Pulmonary artery endothelial cell (primary cell): Measurements from ENCODE around the gene ARSJ. TPM values are rescaled to one million over a fixed set of nuclear protein-coding genes. Genes with fewer than 3 reads are reported as not detected.

ENCODE experiments used
- DNase-seq: peaks from one replicate; pipeline ENCODE4 v3.0.0-alpha.2; 2011; ENCODE audit warnings: low read depth, low spot score
- total RNA-seq: library from RNA; depleted of rRNA; stranded (reverse); fragments of >200 nt; gene quantifications from 2 replicates; pipeline ENCODE4 v1.2.3, GENCODE V29; 2014

Gene ARSJ
- total RNA-seq, 1 donor from 2014 or later = 77.4 TPM

DNA sequence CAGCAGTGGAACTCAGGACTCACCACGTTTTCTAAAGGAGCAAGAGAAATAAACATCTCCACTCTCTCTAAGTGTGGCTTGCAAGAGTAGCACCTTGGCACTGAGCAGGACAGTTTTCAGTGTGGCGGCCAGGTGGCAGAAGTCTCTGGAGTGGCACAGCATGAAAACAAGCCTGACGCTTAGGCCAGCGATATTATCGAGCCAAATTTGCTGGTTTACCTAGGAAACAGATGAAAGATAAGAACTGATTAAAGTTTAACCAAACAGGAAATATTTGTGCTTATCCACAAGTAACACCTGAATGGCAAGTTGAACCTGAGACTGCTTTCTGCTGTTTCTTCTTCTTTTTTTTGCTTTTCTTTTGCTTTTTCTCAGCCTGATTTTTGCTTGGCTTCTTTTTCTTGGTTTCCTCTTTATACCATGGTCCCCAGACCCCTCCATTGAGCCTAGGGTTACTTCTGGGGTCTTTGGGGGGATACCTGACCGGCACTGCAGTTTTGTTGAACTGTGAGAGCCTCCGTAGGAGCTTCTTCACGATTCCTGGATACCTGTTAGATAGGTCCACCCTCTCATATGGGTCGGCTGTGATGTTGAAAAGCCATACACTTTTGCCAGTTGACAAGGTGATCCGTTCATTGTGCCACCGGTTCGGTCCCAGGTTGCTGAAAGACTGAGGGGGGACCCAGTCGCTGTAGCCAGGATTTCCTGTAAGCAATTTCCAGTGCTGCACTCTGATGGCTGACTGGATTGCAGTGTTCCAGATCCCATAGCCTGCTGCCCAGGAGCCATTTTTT is 77.3 kb downstream of the ARSJ start:
- no peak for DNase-seq

DNA sequence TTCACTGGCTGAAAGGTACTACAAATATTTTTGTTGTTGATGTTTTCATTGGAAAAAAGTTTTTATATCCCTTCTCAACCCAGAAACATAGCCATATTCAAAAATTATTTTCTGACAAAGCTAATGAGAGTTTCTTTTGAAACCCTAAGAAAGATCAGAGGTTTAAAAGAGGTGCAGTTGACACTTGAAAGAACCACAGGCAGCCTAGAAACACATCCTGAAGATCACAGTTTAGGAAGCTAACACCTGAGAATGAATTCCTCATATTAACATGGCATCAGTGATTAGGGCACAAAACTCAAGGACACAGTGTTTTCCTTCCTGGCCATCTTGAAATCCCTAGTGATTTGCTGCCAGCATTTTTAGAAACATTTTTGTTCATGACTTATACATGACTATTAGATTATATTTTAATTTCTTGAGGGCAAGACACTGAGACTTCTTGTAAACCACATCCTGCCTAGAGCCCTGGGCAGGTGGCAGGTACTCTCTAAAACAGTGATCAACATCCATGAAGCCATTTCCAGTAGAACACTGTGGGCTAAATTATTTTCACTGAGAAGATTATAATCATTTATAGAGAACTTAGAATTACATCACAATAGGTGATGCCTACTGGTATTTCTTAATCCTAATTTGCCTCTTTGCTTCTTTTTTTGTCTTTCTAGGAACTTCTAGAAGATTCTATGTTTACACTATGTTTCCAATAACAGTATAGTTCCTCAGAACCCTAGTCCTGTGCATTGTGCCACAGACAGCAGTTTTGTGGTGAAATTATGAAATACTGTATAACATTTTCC is 80.0 kb downstream of the ARSJ start:
- no peak for DNase-seq

DNA sequence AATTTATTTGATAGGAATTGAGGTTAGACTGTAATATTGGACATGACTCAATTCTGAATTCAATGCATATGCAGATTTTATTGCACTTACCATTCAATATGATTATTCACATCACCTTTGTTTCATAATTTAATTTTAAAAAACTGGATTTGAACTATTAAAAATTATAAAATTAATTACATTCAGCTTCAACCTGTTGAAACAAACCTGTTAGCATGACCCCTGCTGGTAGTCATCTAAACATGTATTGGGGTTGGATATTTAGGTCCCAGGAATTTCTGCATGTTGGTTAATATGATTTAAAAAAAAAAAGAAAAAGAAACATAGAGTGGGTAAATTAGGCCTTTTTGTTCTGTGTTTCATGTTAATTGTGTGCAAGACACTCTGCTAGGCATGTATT is 85.9 kb downstream of the ARSJ start:
- no peak for DNase-seq

DNA sequence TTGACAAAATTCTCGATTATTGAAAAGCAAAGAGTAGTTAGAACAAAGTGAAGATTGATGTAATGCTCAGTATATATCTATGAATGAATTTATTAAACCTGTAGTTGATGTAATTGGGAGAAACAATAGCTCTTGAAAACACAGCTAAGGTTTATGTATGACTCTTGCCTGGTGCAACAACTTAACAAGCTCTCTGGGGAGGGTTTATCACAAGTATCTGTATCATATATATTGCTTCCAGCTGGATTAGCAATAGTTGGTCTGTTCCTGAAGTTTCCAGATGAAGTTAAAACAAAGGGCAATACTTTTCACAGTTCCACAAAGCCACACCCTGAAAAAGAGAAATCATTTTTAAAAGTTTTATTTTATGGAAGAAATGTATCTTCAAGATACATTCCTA is 91.4 kb downstream of the ARSJ start:
- DNase-seq = no peak

DNA sequence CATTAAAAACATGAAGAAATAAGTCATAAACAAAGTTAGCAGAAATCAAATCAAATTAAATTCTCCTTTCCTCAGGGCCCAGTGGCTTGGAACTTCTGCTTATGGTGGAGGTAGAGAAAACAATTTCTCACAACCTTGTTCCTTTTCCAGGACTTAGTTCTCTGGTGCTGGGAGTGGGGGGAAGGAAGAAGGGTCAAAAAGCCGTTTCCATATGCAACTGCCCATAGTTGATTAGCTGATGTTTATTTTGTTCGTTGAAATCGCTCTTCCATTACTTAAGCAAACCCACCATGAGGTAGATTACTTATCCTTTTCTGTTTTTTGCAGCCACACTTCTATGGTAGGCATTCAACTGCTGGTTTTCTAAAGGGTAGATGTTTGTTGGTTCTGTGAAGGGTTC is 94.2 kb downstream of the ARSJ start:
- no peak for DNase-seq

DNA sequence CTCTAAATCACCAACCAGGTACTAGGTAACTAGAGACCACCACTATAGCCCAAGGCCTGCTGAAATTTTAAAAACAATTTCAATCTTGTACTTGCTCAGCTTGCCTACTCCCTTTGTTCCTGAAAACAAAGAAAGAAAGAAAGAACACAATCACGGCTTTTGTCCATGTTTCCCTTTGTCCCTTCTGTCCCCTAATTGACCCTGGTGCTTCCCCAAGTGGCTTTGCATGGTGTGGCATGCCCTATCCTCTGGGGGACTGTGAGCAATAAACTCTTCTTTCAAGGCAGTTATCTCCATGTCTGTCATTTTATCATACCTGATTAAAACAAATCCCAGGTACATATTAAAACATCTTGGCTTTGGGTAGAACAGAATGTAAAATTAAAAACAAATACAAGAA is 94.8 kb downstream of the ARSJ start:
- DNase-seq = no peak

DNA sequence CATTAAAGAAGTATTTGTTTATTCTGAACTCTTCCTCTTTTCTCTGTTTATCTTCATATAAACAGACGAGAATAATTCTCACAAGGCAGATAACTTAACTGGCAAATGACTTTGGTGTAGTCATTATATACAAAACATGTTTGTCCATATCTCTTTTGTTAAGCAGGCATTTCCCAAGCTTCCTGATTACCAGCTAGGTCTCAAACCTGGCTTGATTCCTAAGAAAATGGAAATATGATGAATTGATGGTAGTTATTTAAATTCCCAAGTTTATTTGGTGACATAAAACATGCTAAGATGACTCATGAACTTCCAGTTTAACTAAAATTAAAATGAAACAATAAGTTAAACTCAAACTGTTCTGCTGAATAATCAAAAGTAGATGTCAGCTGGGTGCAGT is 96.8 kb downstream of the ARSJ start:
- peak; percentile 89 for DNase-seq

DNA sequence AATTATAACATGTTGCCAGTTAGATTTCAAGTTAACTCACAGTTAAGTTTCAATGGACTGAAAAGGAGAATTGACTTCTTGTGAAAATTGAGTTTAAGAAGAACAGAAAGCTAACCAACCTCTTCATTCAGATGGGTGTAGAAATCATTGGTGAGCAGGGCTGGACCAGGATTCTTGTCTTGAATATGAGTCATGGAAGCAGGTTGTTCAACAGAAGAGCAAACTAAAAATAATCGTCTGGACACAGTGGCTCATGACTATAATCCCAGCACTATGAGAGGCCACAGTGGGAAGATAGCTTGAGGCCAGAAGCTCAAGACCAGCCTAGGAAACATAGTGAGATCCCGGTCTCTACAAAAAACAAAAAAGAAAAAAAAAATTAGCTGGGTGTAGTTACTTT is 98.2 kb downstream of the ARSJ start:
- DNase-seq = no peak

DNA sequence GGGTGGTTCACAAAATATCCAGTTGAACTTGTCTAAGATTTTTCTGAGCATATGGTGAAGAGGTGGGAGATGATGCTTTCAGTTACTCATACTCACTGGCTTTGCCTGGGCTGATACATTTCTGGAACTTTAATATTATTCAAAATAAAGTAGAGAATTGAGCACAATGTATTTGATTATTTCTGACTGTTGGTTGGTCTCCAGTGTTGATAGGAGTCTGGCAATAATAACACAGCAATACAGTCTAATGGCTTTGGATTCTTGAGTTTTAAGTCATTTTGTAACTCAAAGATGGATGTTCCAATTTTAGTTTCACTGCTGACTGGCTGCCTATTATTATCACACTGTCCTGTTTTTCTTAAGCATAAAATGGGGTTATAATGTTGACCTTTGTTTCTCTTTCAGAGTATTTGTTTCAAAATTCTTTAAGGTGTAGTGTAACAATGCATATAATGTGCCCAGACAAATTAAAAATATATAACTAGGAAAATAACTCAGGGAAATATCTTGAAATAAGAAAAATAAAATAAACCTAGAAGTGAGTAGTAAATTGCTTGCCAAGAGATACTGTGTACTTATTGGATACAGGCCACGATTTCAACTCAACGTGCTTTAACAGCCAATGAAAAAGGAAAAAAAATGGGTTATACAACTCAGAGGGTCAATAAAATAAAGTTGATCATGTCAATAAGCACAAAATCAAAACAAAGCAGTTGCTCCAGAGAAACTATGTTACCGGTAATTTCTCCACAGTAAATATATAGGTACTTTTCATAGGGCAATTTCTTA is 99.0 kb downstream of the ARSJ start:
- no peak for DNase-seq

DNA sequence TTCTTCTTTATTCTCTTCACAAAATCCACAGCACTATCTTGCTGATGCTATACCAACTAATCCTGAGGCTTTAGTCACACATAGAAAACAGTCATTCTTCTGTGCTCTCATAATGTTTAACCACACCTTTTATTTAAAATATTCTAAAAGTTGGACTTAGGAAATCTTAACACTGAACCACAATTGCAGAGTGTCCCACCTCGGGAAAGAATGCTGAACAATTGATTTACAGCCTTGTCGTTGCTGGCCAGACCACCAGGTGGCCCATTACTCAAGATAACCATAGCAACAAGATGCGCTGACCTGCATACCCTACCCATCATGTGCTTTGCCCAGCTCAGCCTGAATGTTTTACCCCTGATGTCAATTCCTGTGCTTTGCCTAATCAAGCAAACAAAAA is 100.8 kb downstream of the ARSJ start:
- DNase-seq = no peak

DNA sequence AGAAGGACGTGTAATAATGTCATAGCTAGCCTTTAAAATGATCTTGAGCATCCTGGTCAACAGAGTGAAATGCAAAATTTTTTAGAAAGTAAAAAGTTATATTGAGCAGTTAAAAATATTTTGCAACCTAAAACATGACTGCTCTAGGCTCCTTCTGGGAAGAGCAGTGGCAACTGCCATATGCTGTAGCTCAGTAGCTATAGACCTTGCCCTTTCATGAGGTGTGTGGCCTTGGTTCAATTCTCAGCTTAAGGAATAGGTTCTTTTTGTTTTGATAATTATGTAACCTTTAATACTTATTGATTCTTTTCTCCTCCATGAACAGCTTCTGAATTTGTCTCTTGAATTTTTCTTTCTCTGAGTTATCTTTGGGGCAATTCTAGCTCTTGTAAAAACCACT is 105.0 kb downstream of the ARSJ start:
- no peak for DNase-seq

DNA sequence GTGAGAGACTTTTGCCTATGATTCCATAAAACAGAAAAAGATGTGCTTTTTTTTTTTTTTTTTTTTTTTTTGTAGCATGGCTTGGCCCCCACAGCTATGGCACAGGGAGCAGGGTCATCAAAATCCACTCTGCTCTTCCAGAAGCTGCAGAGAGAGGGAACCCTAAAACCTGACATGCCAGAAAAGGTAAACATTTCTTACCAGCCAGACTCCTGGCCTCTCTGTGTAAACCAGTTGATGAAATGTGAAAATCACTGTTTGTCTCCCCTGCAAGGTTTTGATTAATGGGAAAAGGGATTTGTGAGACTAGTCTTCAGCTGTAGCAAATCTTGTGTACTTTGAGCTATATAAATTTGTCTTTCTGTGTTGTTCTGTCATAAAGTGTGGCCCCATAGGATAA is 105.9 kb downstream of the ARSJ start:
- DNase-seq = no peak

DNA sequence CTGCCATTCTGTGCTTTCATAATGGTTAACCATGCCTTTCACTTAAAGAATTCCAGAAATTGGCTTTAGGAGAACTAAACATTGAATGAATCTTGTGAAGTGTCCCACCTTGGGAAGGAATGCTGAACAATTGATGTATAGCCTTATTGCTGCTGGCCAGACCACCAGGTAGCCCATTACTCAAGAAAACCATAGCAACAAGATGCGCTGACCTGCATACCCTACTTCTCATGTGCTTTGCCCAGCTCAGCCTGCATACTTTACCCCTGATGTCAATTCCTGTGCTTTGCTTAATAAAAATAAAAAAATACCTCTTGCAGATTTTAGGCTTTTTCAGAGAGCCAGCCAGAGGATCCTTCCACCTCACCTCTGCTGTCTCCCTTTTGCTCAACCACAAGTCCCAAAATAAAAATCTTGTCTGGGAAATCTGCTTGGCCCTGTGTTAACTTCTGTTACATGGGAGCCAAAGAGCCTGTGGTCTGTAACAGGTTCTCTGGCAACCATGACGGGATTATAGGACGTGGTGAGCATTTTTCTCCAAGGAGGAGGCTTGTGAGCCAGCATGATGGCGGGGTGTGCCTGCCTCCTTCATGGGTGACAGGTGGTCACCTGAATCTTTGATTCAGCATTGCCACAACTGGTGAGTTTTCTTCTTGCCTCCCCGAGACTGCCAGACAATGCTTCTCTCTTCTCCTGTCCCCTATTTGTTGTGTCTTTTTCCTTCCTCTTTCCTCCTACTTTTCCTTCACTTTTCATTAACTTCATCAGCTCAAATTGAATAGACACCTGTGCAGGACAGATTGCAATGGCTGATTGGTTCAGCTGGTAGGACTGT is 106.8 kb downstream of the ARSJ start:
- DNase-seq = no peak

DNA sequence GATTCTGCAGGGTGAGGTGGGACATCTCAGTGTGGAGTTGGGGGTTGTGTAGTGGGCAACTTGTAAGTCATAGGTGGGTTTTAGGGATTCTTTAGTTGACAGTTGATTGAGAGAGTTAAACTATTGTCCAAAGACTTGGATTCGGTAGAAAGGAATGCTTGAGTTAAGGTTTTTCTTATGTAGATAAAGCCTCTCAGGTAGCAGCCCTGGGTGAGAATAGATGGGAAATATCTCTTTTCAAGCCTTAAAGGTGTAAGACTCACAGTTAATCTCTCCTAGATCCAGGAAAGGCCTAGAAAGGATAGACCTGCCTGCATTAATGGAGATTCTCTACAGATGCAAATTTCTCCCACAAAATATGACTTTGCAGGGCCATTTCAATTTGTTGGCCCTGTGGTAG is 108.4 kb downstream of the ARSJ start:
- DNase-seq = no peak

DNA sequence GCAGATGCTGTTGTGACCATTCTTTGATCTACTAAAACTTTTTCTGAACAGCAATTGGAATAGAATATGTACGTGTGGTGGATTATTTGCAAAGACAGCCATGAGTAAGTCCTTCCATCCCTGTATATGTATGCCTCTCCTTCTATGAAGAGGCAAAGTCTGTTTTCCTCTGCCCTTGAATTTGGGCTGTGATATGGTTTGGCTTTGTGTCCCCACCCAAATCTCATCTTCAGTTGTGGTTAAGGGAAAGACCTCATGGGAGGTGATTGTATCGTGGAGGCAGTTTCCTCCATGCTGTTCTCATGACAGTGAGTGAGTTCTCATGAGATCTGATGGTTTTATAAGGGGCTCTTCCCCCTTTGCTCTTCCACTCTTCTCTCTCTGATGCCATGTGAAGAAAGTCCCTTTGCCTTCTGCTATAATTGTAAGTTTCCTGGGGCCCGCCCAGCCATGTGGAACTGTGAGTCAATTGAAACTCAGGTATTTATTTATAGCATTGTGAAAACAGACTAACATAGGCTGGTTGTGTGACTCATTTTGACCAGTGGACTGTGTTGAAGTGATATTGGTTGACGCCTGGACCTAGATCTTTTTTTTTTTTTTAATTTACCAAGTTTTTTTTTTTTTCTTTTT is 109.6 kb downstream of the ARSJ start:
- no peak for DNase-seq

DNA sequence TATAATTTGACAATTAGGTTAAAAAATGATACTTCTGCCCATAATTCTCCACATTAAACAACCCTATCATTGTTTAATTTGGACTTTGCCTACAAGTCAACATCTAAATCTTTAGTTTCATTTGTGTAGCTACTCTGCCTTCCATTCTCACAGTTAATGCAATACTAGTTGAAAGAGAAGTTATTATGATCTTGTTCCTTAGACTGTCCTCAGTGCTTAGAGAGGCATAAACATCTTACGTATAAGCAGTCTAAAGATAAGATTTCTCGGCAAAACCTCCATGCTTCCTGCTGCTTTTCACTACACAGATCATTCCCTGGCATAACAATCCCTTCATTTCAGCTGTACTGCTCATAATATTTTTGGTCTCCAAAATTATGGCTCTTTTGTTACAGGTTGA is 112.8 kb downstream of the ARSJ start:
- DNase-seq = no peak

DNA sequence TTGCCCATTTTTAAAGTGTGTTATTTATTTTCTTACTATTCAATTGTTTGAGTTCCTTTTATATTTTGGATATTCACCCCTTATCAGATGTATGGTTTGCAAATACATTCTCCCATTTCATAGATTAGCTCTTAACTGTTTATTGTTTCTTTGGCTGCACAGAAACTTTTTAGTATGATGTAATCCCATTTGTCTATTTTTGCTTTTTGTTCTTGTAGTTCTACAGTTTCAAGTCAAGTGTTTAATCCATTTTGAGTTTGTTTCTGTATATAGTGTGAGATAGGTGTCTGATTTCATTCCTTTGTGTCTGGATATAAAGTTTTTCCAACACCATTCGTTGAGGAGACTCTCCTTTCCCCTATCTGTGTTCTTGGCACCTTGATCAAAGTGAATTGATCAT is 120.5 kb downstream of the ARSJ start:
- DNase-seq = no peak

DNA sequence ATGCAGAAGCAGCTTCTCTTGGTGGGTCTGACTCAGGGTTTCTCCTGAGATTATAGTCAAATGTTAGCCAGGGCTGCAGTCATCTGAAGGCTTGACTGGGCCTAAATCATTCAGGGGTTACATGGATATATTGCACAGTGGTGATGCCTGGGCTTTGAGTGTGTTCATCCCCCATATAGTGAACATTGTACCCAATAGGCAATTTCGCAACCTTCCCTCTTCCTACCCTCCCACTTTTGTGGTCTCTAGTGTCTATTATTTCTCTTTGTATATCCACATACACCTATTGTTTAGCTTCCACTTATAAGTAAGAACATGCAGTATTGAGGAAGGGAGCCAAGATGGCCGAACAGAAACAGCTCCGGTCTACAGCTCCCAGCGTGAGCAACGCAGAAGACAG is 127.6 kb downstream of the ARSJ start:
- DNase-seq = no peak
